NCI-H187 treated with DMSO at 0.1 percent for 48 hours (cell line): Measurements from ENCODE around the gene TMEM184A.

ENCODE experiments used
- DNase-seq: peaks from one replicate; lab custom pipeline; 2025; lab: John Stamatoyannopoulos, UW

The TMEM184A gene

GRCh38 chr7:1567049-1567771, 11.2 kb upstream of the TMEM184A start:
- peak; percentile 75 for DNase-seq

GRCh38 chr7:1566687-1567048, 10.7 kb upstream of the TMEM184A start:
- DNase-seq, result no peak

- no peak for DNase-seq
Measured at GRCh38 chr7:1564603-1565022, 8.6 kb upstream of the TMEM184A start.

- no peak for DNase-seq
Measured at GRCh38 chr7:1563981-1564602, 8.1 kb upstream of the TMEM184A start.

GRCh38 chr7:1562597-1563051, 6.6 kb upstream of the TMEM184A start:
- no peak for DNase-seq

GRCh38 chr7:1562116-1562515, 6.1 kb upstream of the TMEM184A start:
- DNase-seq, result no peak

- DNase-seq, result no peak
Measured at GRCh38 chr7:1561036-1561940, 5.3 kb upstream of the TMEM184A start.

GRCh38 chr7:1560620-1561031, 4.6 kb upstream of the TMEM184A start:
- no peak for DNase-seq

GRCh38 chr7:1559626-1560590, 3.9 kb upstream of the TMEM184A start:
- DNase-seq, result no peak

GRCh38 chr7:1558841-1559625, 3.0 kb upstream of the TMEM184A start:
- no peak for DNase-seq

- DNase-seq, result no peak
Measured at GRCh38 chr7:1558181-1558811, 2.3 kb upstream of the TMEM184A start.

- no peak for DNase-seq
Measured at GRCh38 chr7:1557771-1558170, 1.8 kb upstream of the TMEM184A start.

- no peak for DNase-seq
Measured at GRCh38 chr7:1557006-1557405, 1.0 kb upstream of the TMEM184A start.

- no peak for DNase-seq
Measured at GRCh38 chr7:1555046-1555812, 776 bp downstream of the TMEM184A start.

- no peak for DNase-seq
Measured at GRCh38 chr7:1554333-1555045, 1.5 kb downstream of the TMEM184A start.

- DNase-seq, result no peak
Measured at GRCh38 chr7:1553512-1554210, 2.3 kb downstream of the TMEM184A start.

GRCh38 chr7:1552200-1552599, 3.8 kb downstream of the TMEM184A start:
- no peak for DNase-seq

GRCh38 chr7:1550846-1551155, 5.2 kb downstream of the TMEM184A start:
- no peak for DNase-seq
